Psoas muscle (tissue), 7 donors: ENCODE measurements around the gene SPG11. TPM values are rescaled to one million over a fixed set of nuclear protein-coding genes. Genes with fewer than 3 reads are reported as not detected.

Source experiments
- polyA plus RNA-seq, 3 donors: library from polyadenylated mRNA; stranded (reverse); fragments of 200-250 nt; gene quantifications; one replicate each; pipeline ENCODE4 v1.2.3, GENCODE V29; 2013
- total RNA-seq, 4 donors: library from RNA; stranded (reverse); fragmentation: NEBNext Ultra II Directional in 2 of 4; extraction: Animal tissue kit (Norgen Biotek cat#: 25700) in 2 of 4; gene quantifications; one replicate each; pipeline versions ENCODE4 v1.2.1 to v1.2.4, GENCODE V29; 2021 to 2023
- donor health status: healthy with polysubstance abuse.
- donor health status: DM: no; HTN: no; CAD: no; lungs with moderate emphysema.
- donor health status: Bipolar disorder and iron deficiency.
- donor health status: healthy.
- donor health status: DM: no; HTN: no; CAD: no.
- donor health status: DM: no; HTN: no; CAD: no.
- donor health status: DM: yes; HTN: yes; CAD: no.

SPG11 gene
- total and polyA plus RNA-seq, 7 donors: 10.3 to 38.1 (median 26.3) TPM

Other genes starting within 250 kb of the SPG11 start
- gene CTDSPL2, start 236.0 kb downstream of the SPG11 start, total RNA-seq: 10 to 100 TPM; 12.1 to 18.1 (median 17.2) TPM
- gene CTDSPL2, start 236.0 kb downstream of the SPG11 start, polyA plus RNA-seq: 10 to 100 TPM in 1 of 3 donors, 1 to 10 TPM in 2; 3.2 to 10.8 (median 5.1) TPM
- gene EIF3J, start 126.5 kb downstream of the SPG11 start, total RNA-seq: 100 to 1,000 TPM; 123 to 233 (median 201) TPM
- gene EIF3J, start 126.5 kb downstream of the SPG11 start, polyA plus RNA-seq: 100 to 1,000 TPM; 162 to 238 (median 213) TPM
- under 1 TPM in 2 of 4 donors, not detected in 2; 0.74 to 0.88 TPM for gene PATL2, start 47.7 kb upstream of the SPG11 start, total RNA-seq
- under 1 TPM; 0.03 to 0.23 (median 0.16) TPM for gene PATL2, start 47.7 kb upstream of the SPG11 start, polyA plus RNA-seq
- 100 to 1,000 TPM; 400 to 577 (median 512) TPM for gene B2M, start 47.9 kb upstream of the SPG11 start, total RNA-seq
- 100 to 1,000 TPM; 687 to 891 (median 729) TPM for gene B2M, start 47.9 kb upstream of the SPG11 start, polyA plus RNA-seq
- gene TRIM69, start 72.9 kb upstream of the SPG11 start, total RNA-seq: 10 to 100 TPM; 24.1 to 39.0 (median 32.1) TPM
- gene TRIM69, start 72.9 kb upstream of the SPG11 start, polyA plus RNA-seq: 10 to 100 TPM; 22.3 to 36.7 (median 25.9) TPM